HepG2 (cell line): ENCODE results near the gene NPFFR1. TPM values are rescaled to one million over a fixed set of nuclear protein-coding genes. Genes with fewer than 3 reads are reported as not detected.

ENCODE experiments used
- CAMTA2 ChIP-seq: sonication (generic); formaldehyde crosslinking; IDR thresholded peaks from 2 replicates; pipeline ENCODE4 v1.4.0; 2020; ENCODE audit warnings: mild to moderate bottlenecking, missing genetic modification reagents, borderline replicate concordance
- HOXA9 ChIP-seq: sonication (generic); formaldehyde crosslinking; IDR thresholded peaks from 2 replicates; pipeline ENCODE4 v1.8.1; 2022; ENCODE audit warnings: missing genetic modification reagents, mild to moderate bottlenecking, moderate library complexity, borderline replicate concordance
- KLF11 ChIP-seq: IDR thresholded peaks from 2 replicates; pipeline ENCODE4 v1.6.1; 2016; ENCODE audit warnings: missing compliant biosample characterization
- MEF2D ChIP-seq: sonication (generic); formaldehyde crosslinking; IDR thresholded peaks from 2 replicates; pipeline ENCODE4 v1.5.1; 2020; ENCODE audit warnings: mild to moderate bottlenecking, missing genetic modification reagents
- MTF2 ChIP-seq: sonication (generic); formaldehyde crosslinking; IDR thresholded peaks from 2 replicates; pipeline ENCODE4 v1.5.0; 2020; ENCODE audit warnings: missing genetic modification reagents, borderline replicate concordance
- NFYB ChIP-seq: sonication (generic); formaldehyde crosslinking; IDR thresholded peaks from 2 replicates; pipeline ENCODE4 v1.4.0; 2020; ENCODE audit warnings: missing genetic modification reagents
- NRL ChIP-seq: sonication (generic); formaldehyde crosslinking; IDR thresholded peaks from 2 replicates; pipeline ENCODE4 v1.5.0; 2020; ENCODE audit warnings: missing genetic modification reagents, mild to moderate bottlenecking, moderate library complexity, borderline replicate concordance
- RARA ChIP-seq: IDR thresholded peaks from 2 replicates; pipeline ENCODE4 v1.6.1; 2016; ENCODE audit warnings: missing genetic modification reagents, missing compliant biosample characterization
- REPIN1 ChIP-seq: sonication (generic); formaldehyde crosslinking; IDR thresholded peaks from 2 replicates; pipeline ENCODE4 v1.8.0; 2022; ENCODE audit warnings: missing genetic modification reagents, low read depth, mild to moderate bottlenecking, borderline replicate concordance
- RFX1 ChIP-seq: fragments of 450-650 bp; IDR thresholded peaks from 2 replicates; pipeline ENCODE4 v1.6.1; 2017
- SAP130 ChIP-seq: IDR thresholded peaks from 2 replicates; pipeline ENCODE4 v1.6.1; 2016; ENCODE audit warnings: low read depth
- TRAFD1 ChIP-seq: sonication (generic); formaldehyde crosslinking; IDR thresholded peaks from 2 replicates; pipeline ENCODE4 v1.5.1; 2020; ENCODE audit warnings: missing genetic modification reagents, mild to moderate bottlenecking, borderline replicate concordance
- ZBTB38 ChIP-seq: sonication (generic); formaldehyde crosslinking; IDR thresholded peaks from 2 replicates; pipeline ENCODE4 v1.5.1; 2020; ENCODE audit warnings: mild to moderate bottlenecking, missing genetic modification reagents
- ZFP62 ChIP-seq: sonication (generic); formaldehyde crosslinking; IDR thresholded peaks from 2 replicates; pipeline ENCODE4 v1.4.0; 2020; ENCODE audit warnings: missing genetic modification reagents
- ZFP82 ChIP-seq: sonication (generic); formaldehyde crosslinking; IDR thresholded peaks from 2 replicates; pipeline ENCODE4 v1.5.1; 2020; ENCODE audit warnings: mild to moderate bottlenecking, missing genetic modification reagents, borderline replicate concordance
- ZNF10 ChIP-seq: sonication (generic); formaldehyde crosslinking; IDR thresholded peaks from 2 replicates; pipeline ENCODE4 v1.4.0; 2020; ENCODE audit warnings: mild to moderate bottlenecking, low read depth, missing genetic modification reagents, borderline replicate concordance
- ZNF709 ChIP-seq: sonication (generic); formaldehyde crosslinking; IDR thresholded peaks from 2 replicates; pipeline ENCODE4 v1.5.0; 2020; ENCODE audit warnings: mild to moderate bottlenecking, missing genetic modification reagents
- ZNF776 ChIP-seq: sonication (generic); formaldehyde crosslinking; IDR thresholded peaks from 2 replicates; pipeline ENCODE4 v1.4.0; 2020; ENCODE audit warnings: mild to moderate bottlenecking, missing genetic modification reagents
- ZNF781 ChIP-seq: sonication (generic); formaldehyde crosslinking; IDR thresholded peaks from 2 replicates; pipeline ENCODE4 v1.5.1; 2020; ENCODE audit warnings: borderline replicate concordance, mild to moderate bottlenecking, missing genetic modification reagents; ENCODE audit errors: not compliant biosample characterization
- polyA plus RNA-seq, 8 experiments: library from polyadenylated mRNA; depleted of rRNA in 3 of 8; stranded (reverse) in 7 of 8; unstranded in 1 of 8; fragments of >200 nt; fragmentation: Illumina TruSeq in 4 of 8; extraction: Trizol in 4 of 8; gene quantifications; 2 replicates each; pipeline versions ENCODE4 v1.2.1 to v1.2.3, GENCODE V29; 2011 to 2016; ENCODE audit warnings: low read depth in 4 of 8, missing spikeins in 1 of 8, mixed read lengths in 1 of 8; ENCODE audit not compliant: insufficient read depth in 1 of 8
- total RNA-seq, 5 experiments: library from RNA; depleted of rRNA; stranded (reverse); fragments of >200 nt; fragmentation: Illumina TruSeq; extraction: Trizol; gene quantifications; 2 replicates each; pipeline ENCODE4 v1.2.3, GENCODE V29; 2016; ENCODE audit warnings: low read depth in 1 of 5
- TF ChIP-seq, protein P1 (sequence below), 2 experiments: sonication (generic) in 1 of 2; formaldehyde crosslinking in 1 of 2; IDR thresholded peaks; 2 replicates each; pipeline versions ENCODE4 v1.4.0 to v1.6.1; 2018 to 2020; ENCODE audit warnings: missing genetic modification reagents in 2 of 2, borderline replicate concordance in 1 of 2, low read depth in 1 of 2, mild to moderate bottlenecking in 1 of 2, missing biosample characterization in 1 of 2
- TF ChIP-seq, protein P2 (sequence below): sonication (generic); formaldehyde crosslinking; IDR thresholded peaks from 2 replicates; pipeline ENCODE4 v1.5.0; 2020; ENCODE audit warnings: missing genetic modification reagents
- TF ChIP-seq, protein P3 (sequence below): sonication (generic); formaldehyde crosslinking; IDR thresholded peaks from 2 replicates; pipeline ENCODE4 v1.9.0; 2022; ENCODE audit warnings: low read depth, missing genetic modification reagents

NPFFR1 gene
- total and polyA plus RNA-seq, 2 of the 13 experiments (the other 11 are each of a cell fraction or from before 2014, with no cell fraction given), result under 0.01 TPM; not detected in 1

- TF ChIP-seq, protein P1, sequence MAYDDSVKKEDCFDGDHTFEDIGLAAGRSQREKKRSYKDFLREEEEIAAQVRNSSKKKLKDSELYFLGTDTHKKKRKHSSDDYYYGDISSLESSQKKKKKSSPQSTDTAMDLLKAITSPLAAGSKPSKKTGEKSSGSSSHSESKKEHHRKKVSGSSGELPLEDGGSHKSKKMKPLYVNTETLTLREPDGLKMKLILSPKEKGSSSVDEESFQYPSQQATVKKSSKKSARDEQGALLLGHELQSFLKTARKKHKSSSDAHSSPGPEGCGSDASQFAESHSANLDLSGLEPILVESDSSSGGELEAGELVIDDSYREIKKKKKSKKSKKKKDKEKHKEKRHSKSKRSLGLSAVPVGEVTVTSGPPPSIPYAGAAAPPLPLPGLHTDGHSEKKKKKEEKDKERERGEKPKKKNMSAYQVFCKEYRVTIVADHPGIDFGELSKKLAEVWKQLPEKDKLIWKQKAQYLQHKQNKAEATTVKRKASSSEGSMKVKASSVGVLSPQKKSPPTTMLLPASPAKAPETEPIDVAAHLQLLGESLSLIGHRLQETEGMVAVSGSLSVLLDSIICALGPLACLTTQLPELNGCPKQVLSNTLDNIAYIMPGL (CRISPR knock-in tag; IDR thresholded peaks at IDR 0.05; ENCODE audit: borderline replicate concordance in 1 of 2, low read depth in 1 of 2), result 0 out of 4 replicates have a peak, but pooled peaks of 1 of the 2 experiments have one; percentile 30
- no peak for TF ChIP-seq CAMTA2 (CRISPR knock-in tag)
- peak; percentile 39; the same call in 1 of the 2 replicates for TF ChIP-seq RFX1
- TF ChIP-seq KLF11 (CRISPR knock-in tag), result no peak
- no peak for TF ChIP-seq NFYB (CRISPR knock-in tag)
- TF ChIP-seq REPIN1 (CRISPR knock-in tag), result no peak
- TF ChIP-seq ZNF709 (CRISPR knock-in tag), result no peak
- TF ChIP-seq, protein P2, sequence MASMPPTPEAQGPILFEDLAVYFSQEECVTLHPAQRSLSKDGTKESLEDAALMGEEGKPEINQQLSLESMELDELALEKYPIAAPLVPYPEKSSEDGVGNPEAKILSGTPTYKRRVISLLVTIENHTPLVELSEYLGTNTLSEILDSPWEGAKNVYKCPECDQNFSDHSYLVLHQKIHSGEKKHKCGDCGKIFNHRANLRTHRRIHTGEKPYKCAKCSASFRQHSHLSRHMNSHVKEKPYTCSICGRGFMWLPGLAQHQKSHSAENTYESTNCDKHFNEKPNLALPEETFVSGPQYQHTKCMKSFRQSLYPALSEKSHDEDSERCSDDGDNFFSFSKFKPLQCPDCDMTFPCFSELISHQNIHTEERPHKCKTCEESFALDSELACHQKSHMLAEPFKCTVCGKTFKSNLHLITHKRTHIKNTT, result no peak
- no peak for TF ChIP-seq RARA
- TF ChIP-seq ZFP62 (CRISPR knock-in tag), result no peak
- TF ChIP-seq, protein P3, sequence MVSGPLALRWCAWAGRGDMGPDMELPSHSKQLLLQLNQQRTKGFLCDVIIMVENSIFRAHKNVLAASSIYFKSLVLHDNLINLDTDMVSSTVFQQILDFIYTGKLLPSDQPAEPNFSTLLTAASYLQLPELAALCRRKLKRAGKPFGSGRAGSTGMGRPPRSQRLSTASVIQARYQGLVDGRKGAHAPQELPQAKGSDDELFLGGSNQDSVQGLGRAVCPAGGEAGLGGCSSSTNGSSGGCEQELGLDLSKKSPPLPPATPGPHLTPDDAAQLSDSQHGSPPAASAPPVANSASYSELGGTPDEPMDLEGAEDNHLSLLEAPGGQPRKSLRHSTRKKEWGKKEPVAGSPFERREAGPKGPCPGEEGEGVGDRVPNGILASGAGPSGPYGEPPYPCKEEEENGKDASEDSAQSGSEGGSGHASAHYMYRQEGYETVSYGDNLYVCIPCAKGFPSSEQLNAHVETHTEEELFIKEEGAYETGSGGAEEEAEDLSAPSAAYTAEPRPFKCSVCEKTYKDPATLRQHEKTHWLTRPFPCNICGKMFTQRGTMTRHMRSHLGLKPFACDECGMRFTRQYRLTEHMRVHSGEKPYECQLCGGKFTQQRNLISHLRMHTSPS (CRISPR knock-in tag), result 0 out of 2 replicates have a peak, but pooled peaks have one; percentile 29
- TF ChIP-seq NRL (CRISPR knock-in tag), result no peak
- TF ChIP-seq TRAFD1 (CRISPR knock-in tag), result no peak
- TF ChIP-seq ZFP82 (CRISPR knock-in tag), result no peak
- TF ChIP-seq MEF2D (CRISPR knock-in tag), result no peak
- TF ChIP-seq ZNF776 (CRISPR knock-in tag), result no peak
- TF ChIP-seq ZNF10 (CRISPR knock-in tag), result no peak
- no peak for TF ChIP-seq HOXA9 (CRISPR knock-in tag)
- peak; percentile 21; the same call in 1 of the 2 replicates for TF ChIP-seq SAP130 (CRISPR knock-in tag)
- TF ChIP-seq ZNF781 (CRISPR knock-in tag), result no peak
- TF ChIP-seq ZBTB38 (CRISPR knock-in tag), result peak; percentile 46; the same call in 1 of the 2 replicates
- peak; percentile 64; the same call in 1 of the 2 replicates for TF ChIP-seq MTF2 (CRISPR knock-in tag)
Observed at GRCh38 chr10:70283445-70284399, at the start of gene NPFFR1 (continued).
